ENCODE measurements around the gene LIPC. TPM values are rescaled to one million over a fixed set of nuclear protein-coding genes. Genes with fewer than 3 reads are reported as not detected.

The LIPC gene
- total and polyA plus RNA-seq, 9 of the 15 experiments (the other 6 are each of a cell fraction or from before 2014, with no cell fraction given) = 0.07 to 0.41 (median 0.11) TPM; not detected in 2

DNA sequence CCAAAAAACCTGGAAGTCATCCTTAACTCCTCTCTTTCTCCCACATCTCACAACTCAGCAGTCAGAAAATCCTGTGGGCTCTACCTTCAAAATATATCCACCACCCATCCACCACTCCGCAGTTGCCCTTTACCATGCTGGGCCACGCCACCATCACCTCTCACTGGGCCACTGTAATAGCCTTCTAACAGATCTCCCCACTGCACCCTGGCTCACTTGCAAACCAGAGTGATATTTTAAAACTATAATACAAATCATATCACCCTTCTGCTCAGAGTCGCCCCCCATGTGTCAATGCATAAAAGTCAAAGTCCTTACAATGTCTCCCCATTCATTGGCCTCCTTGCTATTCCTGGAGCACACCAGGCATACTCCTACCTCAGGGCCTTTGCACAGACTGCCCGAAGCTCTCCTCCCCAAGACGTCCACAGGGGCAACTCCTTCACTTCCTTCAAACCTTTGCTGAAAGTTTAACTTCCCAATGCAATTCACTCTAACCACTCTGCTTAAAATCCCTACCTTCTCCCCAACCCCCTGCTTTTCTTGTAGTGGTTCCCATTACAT is 1.5 kb upstream of the LIPC start:
- ChIA-PET CTCF (ENCODE audit: low intra/inter-chr PET ratio) (no interaction called here), POLR2A (interaction anchor here (0.6 to 1.4 kb wide), 3 partner anchors 12 to 422 kb away, joined by 3 read pairs; no protein-coding TSS in a partner anchor)
- Histone ChIP-seq H3K4me1 (replicated peaks in 1 of 2; ENCODE audit: control insufficient read depth in 2 of 2, insufficient read depth in 2 of 2, low read length in 2 of 2) (peaks cover 14 to 22% of the 10 kb centered on the region in 2 experiments), H3K9me1 (ENCODE audit: control insufficient read depth, insufficient read depth, low read length) (no peaks in the 10 kb centered on the region), H3K4me2 (ENCODE audit: insufficient read depth, low read length) (peak overlapping the region; percentile 69), H3K4me3 (no peak overlapping the region), H2AFZ (ENCODE audit: low read depth, low read length) (peak overlapping the region; percentile 93), H3K36me3 (ENCODE audit: control insufficient read depth, insufficient read depth, low read length) (no peaks in the 10 kb centered on the region), H3K79me2 (ENCODE audit: control insufficient read depth, insufficient read depth, low read length) (no peaks in the 10 kb centered on the region), H3K27me3 (ENCODE audit: control insufficient read depth in 2 of 2, insufficient read depth in 2 of 2, low read length in 2 of 2) (no peaks in the 10 kb centered on the region), H3K27ac (ENCODE audit: extremely low read depth, low read depth, low read length) (peak overlapping the region; percentile 79; the same call in 2 of the 3 replicates), H3K9ac (ENCODE audit: insufficient read depth in 1 of 2, low read depth in 2 of 2, low read length in 2 of 2) (no peak overlapping the region; a peak in 1 of 4 replicates), H3K9me3 (replicated peaks; ENCODE audit: control insufficient read depth, insufficient read depth, low read depth, low read length) (no peaks in the 10 kb centered on the region), H4K20me1 (replicated peaks; ENCODE audit: control insufficient read depth, insufficient read depth, low read length) (no peaks in the 10 kb centered on the region)
- BruUV-seq (replicated peaks) = no TSS peak
- FAIRE-seq = peak; percentile 92
- intact Hi-C loops (cut with micrococcal nuclease) = loop anchor here (5.0 to 10.0 kb wide), 3 partner anchors 46 to 324 kb away; no protein-coding TSS in a partner anchor
- in situ Hi-C loops (cut with MboI) = loop anchor here (10.0 kb wide), 1 partner anchor 314 kb away; the partner anchor contains the start of gene ADAM10
- ATAC-seq = peak; percentile 65
- 13% methylated on average over 5 of the region's 5 CpGs for WGBS (ENCODE audit: insufficient coverage, low coverage, missing lambda C conversion rate)
- peak in 2 of 4 experiments; percentile 18 to 47 for DNase-seq (ENCODE audit: extremely low read depth in 1 of 4, low spot score in 3 of 4)
- no peak for TF ChIP-seq TGIF2 (CRISPR knock-in tag; IDR thresholded peaks at IDR 0.05)
- TF ChIP-seq, protein P1, sequence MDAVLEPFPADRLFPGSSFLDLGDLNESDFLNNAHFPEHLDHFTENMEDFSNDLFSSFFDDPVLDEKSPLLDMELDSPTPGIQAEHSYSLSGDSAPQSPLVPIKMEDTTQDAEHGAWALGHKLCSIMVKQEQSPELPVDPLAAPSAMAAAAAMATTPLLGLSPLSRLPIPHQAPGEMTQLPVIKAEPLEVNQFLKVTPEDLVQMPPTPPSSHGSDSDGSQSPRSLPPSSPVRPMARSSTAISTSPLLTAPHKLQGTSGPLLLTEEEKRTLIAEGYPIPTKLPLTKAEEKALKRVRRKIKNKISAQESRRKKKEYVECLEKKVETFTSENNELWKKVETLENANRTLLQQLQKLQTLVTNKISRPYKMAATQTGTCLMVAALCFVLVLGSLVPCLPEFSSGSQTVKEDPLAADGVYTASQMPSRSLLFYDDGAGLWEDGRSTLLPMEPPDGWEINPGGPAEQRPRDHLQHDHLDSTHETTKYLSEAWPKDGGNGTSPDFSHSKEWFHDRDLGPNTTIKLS (IDR thresholded peaks at IDR 0.05; ENCODE audit: borderline replicate concordance, low read depth) = 0 out of 2 replicates have a peak, but pooled peaks have one; percentile 7
- TF ChIP-seq TCFL5 (CRISPR knock-in tag; conservative IDR thresholded peaks at IDR 0.05) = no peak
- TF ChIP-seq RUNX1 (IDR thresholded peaks at IDR 0.05; ENCODE audit: low read depth) = no peak
- peak; percentile 2 to 28; a peak in 2 of 4 replicates for TF ChIP-seq RAD21 (CRISPR knock-in tag; conservative IDR thresholded peaks at IDR 0.05 in 1 of 2, IDR thresholded peaks at IDR 0.05 in 1 of 2)
- TF ChIP-seq XRCC4 (IDR thresholded peaks at IDR 0.05; ENCODE audit: extremely low read depth, insufficient read depth, insufficient read length) = no peak
- no peak for TF ChIP-seq CREBBP (IDR thresholded peaks at IDR 0.05; ENCODE audit: low read depth, low read length)
- no peak for TF ChIP-seq RFX5 (IDR thresholded peaks at IDR 0.05; ENCODE audit: low read depth, low read length)
- TF ChIP-seq RBM22 (IDR thresholded peaks at IDR 0.05; ENCODE audit: low read depth, low read length, poor library complexity, severe bottlenecking) = no peak
- no peak for TF ChIP-seq ZNF347 (CRISPR knock-in tag; IDR thresholded peaks at IDR 0.05; ENCODE audit: low read depth)
- no peak for TF ChIP-seq FOXM1 (IDR thresholded peaks at IDR 0.05; ENCODE audit: low read depth)
- TF ChIP-seq FOXM1 (CRISPR knock-in tag; IDR thresholded peaks at IDR 0.05; ENCODE audit: low read depth) = no peak
- no peak for TF ChIP-seq WHSC1 (IDR thresholded peaks at IDR 0.05; ENCODE audit: low read length)
- TF ChIP-seq SOX6 (IDR thresholded peaks at IDR 0.05) = no peak
- no peak for TF ChIP-seq ZC3H4 (CRISPR knock-in tag; IDR thresholded peaks at IDR 0.05; ENCODE audit: borderline replicate concordance)
- TF ChIP-seq HBP1 (CRISPR knock-in tag; IDR thresholded peaks at IDR 0.05) = no peak
- TF ChIP-seq NFXL1 (CRISPR knock-in tag; IDR thresholded peaks at IDR 0.05) = no peak
- no peak for TF ChIP-seq ZNF586 (CRISPR knock-in tag; conservative IDR thresholded peaks at IDR 0.05)
- 0 out of 2 replicates have a peak, but pooled peaks have one; percentile 14 for TF ChIP-seq L3MBTL2 (IDR thresholded peaks at IDR 0.05)
- TF ChIP-seq CHD1 (IDR thresholded peaks at IDR 0.05; ENCODE audit: low read length) = no peak
- TF ChIP-seq HDAC2 (IDR thresholded peaks at IDR 0.05) = peak; percentile 11; the same call in 1 of the 2 replicates
- TF ChIP-seq PTTG1 (tag; IDR thresholded peaks at IDR 0.05; ENCODE audit: low read depth) = no peak
